ENCODE data around the gene TMOD2. TPM values are rescaled to one million over a fixed set of nuclear protein-coding genes. Genes with fewer than 3 reads are reported as not detected.

Gene TMOD2
- total and polyA plus RNA-seq, 2 experiments from 2014 or later, result 3.0 to 5.9 TPM

DNA sequence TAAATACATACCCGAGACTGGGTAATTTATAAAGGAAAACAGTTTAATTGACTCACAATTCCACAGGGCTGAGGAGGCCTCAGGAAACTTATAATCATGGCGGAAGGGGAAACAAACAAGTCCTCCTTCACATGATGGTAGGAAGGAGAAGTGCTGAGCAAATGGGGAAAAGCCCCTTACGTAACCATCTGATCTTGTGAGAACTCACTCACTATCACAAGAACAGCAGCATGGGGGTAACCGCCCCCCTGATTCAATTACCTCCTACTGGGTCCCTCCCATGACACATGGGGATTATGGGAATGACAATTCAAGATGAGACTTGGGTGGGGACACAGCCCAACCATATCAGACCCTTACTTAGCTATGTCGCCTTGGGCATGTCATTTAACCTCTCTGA, 42.4 kb upstream of the TMOD2 start:
- Histone ChIP-seq H4K20me1 (replicated peaks; ENCODE audit: insufficient read depth) (no peaks in the 10 kb centered on the region), H3K79me2 (replicated peaks; ENCODE audit: insufficient read depth) (no peaks in the 10 kb centered on the region), H3K4me1 (ENCODE audit: insufficient read depth) (no peaks in the 10 kb centered on the region), H3K4me2 (no peak overlapping the region), H3K27ac (ENCODE audit: low read depth) (no peak overlapping the region), H3K36me3 (ENCODE audit: insufficient read depth) (0 out of 2 replicates have a peak, but pooled peaks cover 5% of the 10 kb centered on the region), H2AFZ (no peak overlapping the region), H3F3A (replicated peaks; ENCODE audit: low read depth) (no peaks in the 10 kb centered on the region), H3K9me2 (ENCODE audit: insufficient read depth) (no peaks in the 10 kb centered on the region), H3K27me3 (ENCODE audit: insufficient read depth) (no peaks in the 10 kb centered on the region), H3K4me3 (no peak overlapping the region)
- TF ChIP-seq NANOG (IDR thresholded peaks at IDR 0.05; ENCODE audit: borderline replicate concordance), result no peak
- TF ChIP-seq, protein P1, sequence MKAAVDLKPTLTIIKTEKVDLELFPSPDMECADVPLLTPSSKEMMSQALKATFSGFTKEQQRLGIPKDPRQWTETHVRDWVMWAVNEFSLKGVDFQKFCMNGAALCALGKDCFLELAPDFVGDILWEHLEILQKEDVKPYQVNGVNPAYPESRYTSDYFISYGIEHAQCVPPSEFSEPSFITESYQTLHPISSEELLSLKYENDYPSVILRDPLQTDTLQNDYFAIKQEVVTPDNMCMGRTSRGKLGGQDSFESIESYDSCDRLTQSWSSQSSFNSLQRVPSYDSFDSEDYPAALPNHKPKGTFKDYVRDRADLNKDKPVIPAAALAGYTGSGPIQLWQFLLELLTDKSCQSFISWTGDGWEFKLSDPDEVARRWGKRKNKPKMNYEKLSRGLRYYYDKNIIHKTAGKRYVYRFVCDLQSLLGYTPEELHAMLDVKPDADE (IDR thresholded peaks at IDR 0.05), result no peak
- no peak for TF ChIP-seq JUNB (IDR thresholded peaks at IDR 0.05; ENCODE audit: unreplicated experiment)
- TF ChIP-seq, protein P2, sequence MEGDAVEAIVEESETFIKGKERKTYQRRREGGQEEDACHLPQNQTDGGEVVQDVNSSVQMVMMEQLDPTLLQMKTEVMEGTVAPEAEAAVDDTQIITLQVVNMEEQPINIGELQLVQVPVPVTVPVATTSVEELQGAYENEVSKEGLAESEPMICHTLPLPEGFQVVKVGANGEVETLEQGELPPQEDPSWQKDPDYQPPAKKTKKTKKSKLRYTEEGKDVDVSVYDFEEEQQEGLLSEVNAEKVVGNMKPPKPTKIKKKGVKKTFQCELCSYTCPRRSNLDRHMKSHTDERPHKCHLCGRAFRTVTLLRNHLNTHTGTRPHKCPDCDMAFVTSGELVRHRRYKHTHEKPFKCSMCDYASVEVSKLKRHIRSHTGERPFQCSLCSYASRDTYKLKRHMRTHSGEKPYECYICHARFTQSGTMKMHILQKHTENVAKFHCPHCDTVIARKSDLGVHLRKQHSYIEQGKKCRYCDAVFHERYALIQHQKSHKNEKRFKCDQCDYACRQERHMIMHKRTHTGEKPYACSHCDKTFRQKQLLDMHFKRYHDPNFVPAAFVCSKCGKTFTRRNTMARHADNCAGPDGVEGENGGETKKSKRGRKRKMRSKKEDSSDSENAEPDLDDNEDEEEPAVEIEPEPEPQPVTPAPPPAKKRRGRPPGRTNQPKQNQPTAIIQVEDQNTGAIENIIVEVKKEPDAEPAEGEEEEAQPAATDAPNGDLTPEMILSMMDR (conservative IDR thresholded peaks at IDR 0.05; ENCODE audit: low read depth in 2 of 2), result no peak
- TF ChIP-seq, protein P3, sequence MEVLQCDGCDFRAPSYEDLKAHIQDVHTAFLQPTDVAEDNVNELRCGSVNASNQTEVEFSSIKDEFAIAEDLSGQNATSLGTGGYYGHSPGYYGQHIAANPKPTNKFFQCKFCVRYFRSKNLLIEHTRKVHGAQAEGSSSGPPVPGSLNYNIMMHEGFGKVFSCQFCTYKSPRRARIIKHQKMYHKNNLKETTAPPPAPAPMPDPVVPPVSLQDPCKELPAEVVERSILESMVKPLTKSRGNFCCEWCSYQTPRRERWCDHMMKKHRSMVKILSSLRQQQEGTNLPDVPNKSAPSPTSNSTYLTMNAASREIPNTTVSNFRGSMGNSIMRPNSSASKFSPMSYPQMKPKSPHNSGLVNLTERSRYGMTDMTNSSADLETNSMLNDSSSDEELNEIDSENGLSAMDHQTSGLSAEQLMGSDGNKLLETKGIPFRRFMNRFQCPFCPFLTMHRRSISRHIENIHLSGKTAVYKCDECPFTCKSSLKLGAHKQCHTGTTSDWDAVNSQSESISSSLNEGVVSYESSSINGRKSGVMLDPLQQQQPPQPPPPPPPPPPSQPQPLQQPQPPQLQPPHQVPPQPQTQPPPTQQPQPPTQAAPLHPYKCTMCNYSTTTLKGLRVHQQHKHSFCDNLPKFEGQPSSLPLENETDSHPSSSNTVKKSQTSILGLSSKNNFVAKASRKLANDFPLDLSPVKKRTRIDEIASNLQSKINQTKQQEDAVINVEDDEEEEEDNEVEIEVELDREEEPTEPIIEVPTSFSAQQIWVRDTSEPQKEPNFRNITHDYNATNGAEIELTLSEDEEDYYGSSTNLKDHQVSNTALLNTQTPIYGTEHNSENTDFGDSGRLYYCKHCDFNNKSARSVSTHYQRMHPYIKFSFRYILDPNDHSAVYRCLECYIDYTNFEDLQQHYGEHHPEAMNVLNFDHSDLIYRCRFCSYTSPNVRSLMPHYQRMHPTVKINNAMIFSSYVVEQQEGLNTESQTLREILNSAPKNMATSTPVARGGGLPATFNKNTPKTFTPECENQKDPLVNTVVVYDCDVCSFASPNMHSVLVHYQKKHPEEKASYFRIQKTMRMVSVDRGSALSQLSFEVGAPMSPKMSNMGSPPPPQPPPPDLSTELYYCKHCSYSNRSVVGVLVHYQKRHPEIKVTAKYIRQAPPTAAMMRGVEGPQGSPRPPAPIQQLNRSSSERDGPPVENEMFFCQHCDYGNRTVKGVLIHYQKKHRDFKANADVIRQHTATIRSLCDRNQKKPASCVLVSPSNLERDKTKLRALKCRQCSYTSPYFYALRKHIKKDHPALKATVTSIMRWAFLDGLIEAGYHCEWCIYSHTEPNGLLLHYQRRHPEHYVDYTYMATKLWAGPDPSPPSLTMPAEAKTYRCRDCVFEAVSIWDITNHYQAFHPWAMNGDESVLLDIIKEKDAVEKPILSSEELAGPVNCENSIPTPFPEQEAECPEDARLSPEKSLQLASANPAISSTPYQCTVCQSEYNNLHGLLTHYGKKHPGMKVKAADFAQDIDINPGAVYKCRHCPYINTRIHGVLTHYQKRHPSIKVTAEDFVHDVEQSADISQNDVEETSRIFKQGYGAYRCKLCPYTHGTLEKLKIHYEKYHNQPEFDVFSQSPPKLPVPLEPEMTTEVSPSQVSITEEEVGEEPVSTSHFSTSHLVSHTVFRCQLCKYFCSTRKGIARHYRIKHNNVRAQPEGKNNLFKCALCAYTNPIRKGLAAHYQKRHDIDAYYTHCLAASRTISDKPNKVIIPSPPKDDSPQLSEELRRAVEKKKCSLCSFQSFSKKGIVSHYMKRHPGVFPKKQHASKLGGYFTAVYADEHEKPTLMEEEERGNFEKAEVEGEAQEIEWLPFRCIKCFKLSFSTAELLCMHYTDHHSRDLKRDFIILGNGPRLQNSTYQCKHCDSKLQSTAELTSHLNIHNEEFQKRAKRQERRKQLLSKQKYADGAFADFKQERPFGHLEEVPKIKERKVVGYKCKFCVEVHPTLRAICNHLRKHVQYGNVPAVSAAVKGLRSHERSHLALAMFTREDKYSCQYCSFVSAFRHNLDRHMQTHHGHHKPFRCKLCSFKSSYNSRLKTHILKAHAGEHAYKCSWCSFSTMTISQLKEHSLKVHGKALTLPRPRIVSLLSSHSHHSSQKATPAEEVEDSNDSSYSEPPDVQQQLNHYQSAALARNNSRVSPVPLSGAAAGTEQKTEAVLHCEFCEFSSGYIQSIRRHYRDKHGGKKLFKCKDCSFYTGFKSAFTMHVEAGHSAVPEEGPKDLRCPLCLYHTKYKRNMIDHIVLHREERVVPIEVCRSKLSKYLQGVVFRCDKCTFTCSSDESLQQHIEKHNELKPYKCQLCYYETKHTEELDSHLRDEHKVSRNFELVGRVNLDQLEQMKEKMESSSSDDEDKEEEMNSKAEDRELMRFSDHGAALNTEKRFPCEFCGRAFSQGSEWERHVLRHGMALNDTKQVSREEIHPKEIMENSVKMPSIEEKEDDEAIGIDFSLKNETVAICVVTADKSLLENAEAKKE (CRISPR knock-in tag; IDR thresholded peaks at IDR 0.05), result no peak
- no peak for TF ChIP-seq POLR2AphosphoS5 (IDR thresholded peaks at IDR 0.05; ENCODE audit: low read depth)
- TF ChIP-seq EZH2phosphoT487 (IDR thresholded peaks at IDR 0.05; ENCODE audit: unreplicated experiment), result no peak
- no peak for TF ChIP-seq ZNF114 (CRISPR knock-in tag; IDR thresholded peaks at IDR 0.05)
- TF ChIP-seq EZH2 (IDR thresholded peaks at IDR 0.05; ENCODE audit: low read depth, unreplicated experiment), result no peak
- no peak for TF ChIP-seq ZNF331 (CRISPR knock-in tag; IDR thresholded peaks at IDR 0.05; ENCODE audit: low read depth)
- DNase-seq (ENCODE audit: low spot score) (no peak), ATAC-seq (no peak)
- Mint-ChIP-seq H3K27me3 (ENCODE audit: insufficient read depth, low read depth, poor library complexity) (peaks cover 2% of the 10 kb centered on the region), H3K4me1 (no peaks in the 10 kb centered on the region), H3K27ac (no peak overlapping the region), H3K9me3 (no peaks in the 10 kb centered on the region), H3K4me3 (no peak overlapping the region), H3K36me3 (ENCODE audit: low read depth) (peaks cover 13% of the 10 kb centered on the region; the same call in 2 of the 3 replicates)
